ENCODE measurements around the gene DYNC2H1.

- no peak for TF ChIP-seq POLR2AphosphoS5 (IDR thresholded peaks at IDR 0.05)
- TF ChIP-seq, protein P1, sequence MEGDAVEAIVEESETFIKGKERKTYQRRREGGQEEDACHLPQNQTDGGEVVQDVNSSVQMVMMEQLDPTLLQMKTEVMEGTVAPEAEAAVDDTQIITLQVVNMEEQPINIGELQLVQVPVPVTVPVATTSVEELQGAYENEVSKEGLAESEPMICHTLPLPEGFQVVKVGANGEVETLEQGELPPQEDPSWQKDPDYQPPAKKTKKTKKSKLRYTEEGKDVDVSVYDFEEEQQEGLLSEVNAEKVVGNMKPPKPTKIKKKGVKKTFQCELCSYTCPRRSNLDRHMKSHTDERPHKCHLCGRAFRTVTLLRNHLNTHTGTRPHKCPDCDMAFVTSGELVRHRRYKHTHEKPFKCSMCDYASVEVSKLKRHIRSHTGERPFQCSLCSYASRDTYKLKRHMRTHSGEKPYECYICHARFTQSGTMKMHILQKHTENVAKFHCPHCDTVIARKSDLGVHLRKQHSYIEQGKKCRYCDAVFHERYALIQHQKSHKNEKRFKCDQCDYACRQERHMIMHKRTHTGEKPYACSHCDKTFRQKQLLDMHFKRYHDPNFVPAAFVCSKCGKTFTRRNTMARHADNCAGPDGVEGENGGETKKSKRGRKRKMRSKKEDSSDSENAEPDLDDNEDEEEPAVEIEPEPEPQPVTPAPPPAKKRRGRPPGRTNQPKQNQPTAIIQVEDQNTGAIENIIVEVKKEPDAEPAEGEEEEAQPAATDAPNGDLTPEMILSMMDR (IDR thresholded peaks at IDR 0.05 in 8 of 11, conservative IDR thresholded peaks at IDR 0.05 in 3 of 11): no peak
Measured at GRCh38 chr11:103453126-103453525, 343.9 kb downstream of the DYNC2H1 start.

Measured in spleen (tissue), 7 donors.